ENCODE results near the gene MYH9. TPM values are rescaled to one million over a fixed set of nuclear protein-coding genes. Genes with fewer than 3 reads are reported as not detected.

MYH9 gene
- polyA plus RNA-seq, 1 of the 3 experiments (the other 2 are of a cell fraction): 303 TPM

GRCh38 chr22:36322602-36322915, 65.2 kb downstream of the MYH9 start:
- peaks cover 100% of the 10 kb centered on the region for H3K79me2 ChIP-seq (ENCODE audit: insufficient read depth)
- peak overlapping the region in 1 of 2 experiments; percentile 98; a peak in 1 of 4 replicates for H3K27ac ChIP-seq (ENCODE audit: low read depth in 2 of 2, low read length in 1 of 2)
- H3K9me3 ChIP-seq: no peaks in the 10 kb centered on the region
- no peak overlapping the region for H3K4me2 ChIP-seq
- no peak for DNase-seq
- CTCF ChIA-PET: interaction anchor here (2.4 to 4.1 kb wide), 2 partner anchors 21 to 148 kb away, joined by 14 to 26 read pairs; no protein-coding TSS in a partner anchor
- POLR2A ChIA-PET: no interaction called here
- no peak overlapping the region for H3K9ac ChIP-seq
- no peak for TF ChIP-seq FOSL2 (IDR thresholded peaks at IDR 0.05; ENCODE audit: borderline replicate concordance, low read depth)
- TF ChIP-seq FOXJ3 (CRISPR knock-in tag; IDR thresholded peaks at IDR 0.05): no peak
- no peak for TF ChIP-seq GATA2 (CRISPR knock-in tag; IDR thresholded peaks at IDR 0.05)
- TF ChIP-seq MEF2A (IDR thresholded peaks at IDR 0.05; ENCODE audit: borderline replicate concordance, low read depth): no peak
- TF ChIP-seq USF1 (IDR thresholded peaks at IDR 0.05; ENCODE audit: borderline replicate concordance, low read depth): no peak
- TF ChIP-seq CTCF (IDR thresholded peaks at IDR 0.05): no peak
- no peak for TF ChIP-seq RCOR1 (IDR thresholded peaks at IDR 0.05; ENCODE audit: low read length)
- no peak for TF ChIP-seq JUND (IDR thresholded peaks at IDR 0.05)
- no peak for TF ChIP-seq MAX (IDR thresholded peaks at IDR 0.05; ENCODE audit: low read depth)
- no peak for TF ChIP-seq REST (IDR thresholded peaks at IDR 0.05; ENCODE audit: low read depth, low read length)
- no peak for TF ChIP-seq RAD21 (IDR thresholded peaks at IDR 0.05; ENCODE audit: low read length)
- TF ChIP-seq FOXM1 (IDR thresholded peaks at IDR 0.05; ENCODE audit: low read depth): no peak
- no peak for TF ChIP-seq ELF1 (IDR thresholded peaks at IDR 0.05)
- TF ChIP-seq IRF3 (IDR thresholded peaks at IDR 0.05; ENCODE audit: low read depth, low read length): no peak
- TF ChIP-seq TEAD4 (IDR thresholded peaks at IDR 0.05; ENCODE audit: borderline replicate concordance, insufficient read depth): no peak
- no peak for TF ChIP-seq MXI1 (IDR thresholded peaks at IDR 0.05; ENCODE audit: low read depth, low read length)
- H3K27me3 ChIP-seq (ENCODE audit: insufficient read depth): no peaks in the 10 kb centered on the region
- H3K4me1 ChIP-seq (ENCODE audit: control insufficient read depth in 1 of 2, insufficient read depth in 2 of 2, low read depth in 1 of 2, low read length in 1 of 2): peaks cover 2 to 37% of the 10 kb centered on the region in 2 experiments; a peak in 3 of 4 replicates
- H3K4me3 ChIP-seq (ENCODE audit: low read depth in 2 of 2, low read length in 1 of 2): no peak overlapping the region
- H3F3A ChIP-seq (replicated peaks; ENCODE audit: insufficient read depth): peaks cover 37% of the 10 kb centered on the region
- peaks cover 28% of the 10 kb centered on the region for H4K20me1 ChIP-seq (ENCODE audit: insufficient read depth)
- H3K36me3 ChIP-seq (replicated peaks in 1 of 2; ENCODE audit: control insufficient read depth in 1 of 2, insufficient read depth in 2 of 2, low read length in 1 of 2): peaks cover 88 to 93% of the 10 kb centered on the region in 2 experiments
- WGBS (ENCODE audit: low lambda C conversion rate): 80% methylated on average over 5 of the region's 11 CpGs
- H3K9me2 ChIP-seq: no peaks in the 10 kb centered on the region
- H2AFZ ChIP-seq (ENCODE audit: low read depth): no peak overlapping the region

All from SK-N-SH (cell line).